HuH-7 (cell line): ENCODE measurements around the gene DNAJC1.
"Not testable (repeated sequence)": the region's sequence is repeated elsewhere in the genome, so short reads cannot be mapped to it uniquely, and the experiment has no call there.

ENCODE experiments used
- DNase-seq: peaks from one replicate; pipeline ENCODE4 v3.0.0; 2011; ENCODE audit warnings: low spot score

The DNAJC1 gene

DNA sequence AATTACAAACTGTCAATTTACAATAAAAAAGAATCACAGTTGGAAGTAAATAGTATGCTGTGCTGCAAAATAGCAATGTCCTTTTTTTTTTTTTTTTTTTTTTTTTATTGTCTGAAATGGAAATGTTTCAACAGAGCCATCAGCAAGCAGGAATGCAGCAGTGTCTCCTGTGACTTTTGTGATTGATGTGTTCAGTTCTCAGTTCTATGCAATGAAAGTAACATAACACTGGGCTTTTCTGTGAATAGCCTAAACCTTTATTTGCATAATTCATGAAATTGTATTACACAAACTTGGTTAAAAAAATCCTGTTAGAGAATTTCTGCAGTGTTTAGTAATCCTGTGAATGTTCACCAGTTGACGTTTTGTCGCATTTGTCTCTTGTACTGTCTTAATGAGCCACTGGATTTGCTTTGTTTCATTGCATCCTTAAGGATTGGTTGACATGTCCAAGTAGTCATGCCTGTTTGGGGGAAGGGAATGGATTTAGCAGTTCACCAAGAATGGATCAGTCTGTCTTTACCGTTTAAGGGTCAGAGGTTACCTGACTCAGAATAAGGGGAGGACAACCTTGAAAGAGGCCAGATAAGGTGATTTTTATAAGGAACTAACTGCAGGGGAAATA is 276.8 kb downstream of the DNAJC1 start:
- DNase-seq = no peak

DNA sequence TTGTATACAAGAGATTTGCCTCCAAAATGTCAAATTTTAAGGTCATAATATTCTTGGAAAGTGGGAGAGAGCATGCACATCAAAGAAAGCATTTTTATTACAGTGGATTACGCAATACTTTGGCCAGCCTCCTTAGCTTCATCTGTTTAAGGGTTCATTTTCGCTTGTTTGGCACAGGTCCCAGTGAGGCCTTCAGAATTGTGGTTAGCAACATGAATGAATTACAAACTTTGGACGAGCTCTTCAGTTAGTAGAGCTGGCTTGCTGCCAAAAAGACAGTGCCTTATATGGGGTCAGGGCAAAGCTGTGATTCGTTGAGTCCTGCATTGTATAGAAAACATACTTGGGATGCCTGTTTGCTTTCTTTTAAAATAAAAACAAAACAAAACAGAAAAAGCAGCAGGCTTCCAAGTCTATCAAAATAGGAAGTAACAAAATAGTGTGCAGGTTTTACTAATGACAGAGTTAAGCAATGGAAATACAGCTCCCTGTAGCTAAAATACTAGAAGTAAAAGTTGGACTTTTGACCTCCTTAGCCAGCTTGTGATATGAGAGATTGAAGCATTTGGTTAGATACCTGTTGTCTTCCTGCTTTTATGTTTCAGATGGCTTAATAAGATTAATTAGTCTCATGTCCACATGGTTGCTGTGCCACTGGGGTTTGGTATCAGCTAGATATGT is 278.7 kb downstream of the DNAJC1 start:
- DNase-seq = peak; percentile 61

DNA sequence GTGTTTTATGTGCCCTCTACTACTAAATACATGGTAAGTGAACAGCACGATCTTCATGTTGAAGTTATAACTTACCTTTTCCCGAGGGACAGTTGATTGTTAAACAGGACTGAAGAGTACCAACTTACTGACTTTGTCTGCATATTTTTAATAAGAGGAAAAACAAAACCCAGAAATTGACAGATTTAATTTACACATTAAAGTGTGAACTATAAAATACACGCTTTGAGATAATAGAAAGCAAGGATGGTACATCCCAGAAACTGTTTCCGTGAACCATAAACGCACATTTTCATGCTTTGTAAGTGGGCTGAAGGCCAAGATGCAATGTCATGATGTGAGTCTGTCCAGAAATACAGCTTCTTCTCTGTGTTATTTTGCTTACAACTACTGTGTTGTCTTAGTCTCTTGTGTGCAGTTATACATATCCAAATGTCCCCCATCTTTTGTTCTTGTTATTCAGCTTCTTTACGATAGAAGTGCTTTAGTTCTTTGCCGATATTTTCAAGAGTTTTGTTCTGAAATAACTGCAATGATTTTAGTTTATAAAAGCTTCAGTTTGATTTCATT is 279.4 kb downstream of the DNAJC1 start:
- no peak for DNase-seq

- DNase-seq = no peak
Observed at GRCh38 chr10:21722209-21722608, 281.3 kb downstream of the DNAJC1 start.

- DNase-seq = no peak
Observed at GRCh38 chr10:21721000-21721665, 282.4 kb downstream of the DNAJC1 start.

- DNase-seq = no peak
Observed at GRCh38 chr10:21720090-21720489, 283.4 kb downstream of the DNAJC1 start.

GRCh38 chr10:21719502-21719901 is 284.0 kb downstream of the DNAJC1 start:
- DNase-seq = no peak

DNA sequence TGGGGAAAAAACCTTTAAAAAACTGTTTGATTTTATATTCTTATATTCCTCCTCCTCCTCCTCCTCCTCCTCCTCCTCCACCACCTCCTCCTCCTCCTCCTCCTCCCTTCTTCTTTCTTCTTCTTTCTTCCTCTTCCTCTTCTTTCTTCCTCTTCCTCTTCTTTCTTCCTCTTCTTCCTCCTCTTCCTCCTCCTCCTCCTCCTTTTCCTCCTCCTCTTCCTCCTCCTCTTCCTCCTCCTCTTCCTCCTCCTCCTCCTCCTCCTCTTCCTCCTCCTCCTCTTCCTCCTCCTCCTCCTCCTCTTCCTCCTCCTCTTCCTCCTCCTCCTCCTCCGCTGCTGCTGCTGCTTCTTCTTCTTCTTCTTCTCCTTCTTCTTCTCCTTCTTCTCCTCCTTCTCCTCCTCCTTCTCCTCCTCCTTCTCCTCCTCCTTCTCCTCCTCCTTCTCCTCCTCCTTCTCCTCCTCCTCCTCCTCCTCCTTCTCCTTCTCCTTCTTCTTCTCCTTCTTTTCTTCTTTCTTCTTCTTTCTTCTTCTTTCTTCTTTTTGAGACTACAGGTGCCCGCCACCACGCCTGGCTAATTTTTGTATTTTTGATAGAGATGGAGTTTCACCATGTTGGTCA is 286.0 kb downstream of the DNAJC1 start:
- DNase-seq = not testable (repeated sequence)

DNA sequence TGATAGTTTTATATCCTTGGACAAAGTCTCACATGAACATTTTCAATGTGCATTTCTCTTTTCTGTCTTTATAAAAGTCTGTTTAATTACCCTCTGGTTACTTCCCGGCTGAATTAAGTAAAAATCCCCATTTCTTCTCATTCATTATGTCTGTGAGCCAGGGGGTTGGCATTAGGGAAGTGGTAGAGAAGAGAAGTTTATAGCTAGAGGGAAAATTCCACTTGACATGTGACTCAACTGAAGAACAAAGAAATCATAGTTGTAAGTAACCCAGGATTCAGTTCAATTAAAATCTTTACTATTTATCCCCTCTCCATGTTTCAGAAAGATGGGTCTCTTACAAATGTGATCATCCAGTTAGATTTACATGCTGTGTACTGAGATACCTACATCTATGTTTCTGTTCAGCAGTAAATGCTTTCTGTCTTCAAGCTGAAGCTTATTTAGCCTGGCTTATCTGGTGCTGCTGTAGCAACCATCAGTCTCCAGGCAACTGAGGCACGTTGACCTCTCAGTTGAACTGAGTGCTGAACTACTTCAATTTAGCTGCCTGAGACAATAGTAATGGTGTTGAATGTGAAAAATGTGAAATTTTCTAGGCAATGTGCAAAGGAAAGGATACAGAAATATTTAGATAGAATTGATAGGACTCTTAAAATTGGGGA is 287.9 kb downstream of the DNAJC1 start:
- DNase-seq = no peak

DNA sequence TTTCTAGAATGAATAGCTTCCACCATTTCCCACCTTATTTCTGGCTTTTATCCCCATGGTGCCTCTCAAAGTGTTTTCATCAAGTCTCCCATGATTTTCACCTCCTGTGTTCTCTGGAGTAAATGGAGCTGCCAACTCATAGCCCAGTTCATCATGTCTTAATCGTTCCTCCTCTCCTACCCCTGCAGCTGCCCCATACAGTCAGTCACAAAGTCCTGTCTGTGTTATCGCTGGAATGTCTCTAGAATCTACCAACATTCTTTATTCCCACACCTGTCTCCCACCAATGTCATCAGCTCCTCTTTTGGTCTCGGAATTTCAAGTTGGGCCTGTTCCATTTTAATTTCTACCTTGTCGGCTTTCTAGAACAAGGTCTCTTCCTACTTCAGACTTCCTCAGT is 290.6 kb downstream of the DNAJC1 start:
- no peak for DNase-seq

DNA sequence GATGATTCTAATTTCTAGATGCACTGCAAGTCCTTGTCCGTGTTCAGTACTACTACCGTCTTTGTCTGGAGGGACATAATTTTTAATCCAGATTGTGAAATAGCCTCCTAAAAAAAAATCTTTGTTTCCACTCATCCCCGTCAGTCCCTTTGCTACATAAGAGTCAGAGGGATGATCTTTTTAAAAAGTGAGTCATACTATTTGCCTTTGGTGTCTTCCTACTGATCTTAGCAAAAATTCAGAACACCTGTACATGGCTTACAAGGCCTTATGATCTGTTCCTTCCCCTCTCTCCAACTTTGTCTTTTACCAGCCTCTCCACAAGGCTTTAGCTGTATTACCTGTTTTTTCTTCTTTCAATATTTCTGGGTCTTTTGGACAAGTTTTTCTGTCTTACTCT is 296.0 kb downstream of the DNAJC1 start:
- DNase-seq = no peak
